Spleen (tissue), 7 donors: Measurements from ENCODE around the gene CSF2.

Source experiments
- CTCF ChIP-seq, 11 experiments: fragments of 200-600 bp in 7 of 11; fragments of 450-650 bp in 4 of 11; sonication (generic) in 4 of 11; IDR thresholded peaks in 8 of 11; conservative IDR thresholded peaks in 3 of 11; 1 replicate in 7 of 11; 2 replicates in 4 of 11; pipeline versions ENCODE4 v1.4.0 to v1.8.0; 2016 to 2021; ENCODE audit warnings: antibody characterized with exemption in 11 of 11, inconsistent platforms in 4 of 11, mild to moderate bottlenecking in 1 of 11
- POLR2A ChIP-seq, 3 donors: fragments of 450-650 bp; IDR thresholded peaks; one replicate each; pipeline ENCODE4 v1.5.1; 2017; ENCODE audit warnings: antibody characterized with exemption in 3 of 3, mild to moderate bottlenecking in 1 of 3
- POLR2AphosphoS5 ChIP-seq, 3 donors: sonication (generic); formaldehyde crosslinking; IDR thresholded peaks; one replicate each; pipeline ENCODE4 v1.5.1; 2017; ENCODE audit warnings: antibody characterized with exemption in 3 of 3
- donor health status: DM: no; HTN: no; CAD: no; lungs with moderate emphysema.
- donor health status: DM: no; HTN: no; CAD: no.
- donor health status: DM: no; HTN: no; CAD: no.

GRCh38 chr5:132086277-132086794 lies 12.7 kb downstream of the CSF2 start:
- no peak for TF ChIP-seq CTCF (IDR thresholded peaks at IDR 0.05 in 8 of 11, conservative IDR thresholded peaks at IDR 0.05 in 3 of 11)
- TF ChIP-seq POLR2A (IDR thresholded peaks at IDR 0.05) = no peak
- peak in 2 of 3 donors; percentile 59 to 60 for TF ChIP-seq POLR2AphosphoS5 (IDR thresholded peaks at IDR 0.05)
